RKO (cell line): ENCODE results near the gene RBM14.
"Not testable (repeated sequence)": the region's sequence is repeated elsewhere in the genome, so short reads cannot be mapped to it uniquely, and the experiment has no call there.

Experiments used
- DNase-seq: peaks from one replicate; pipeline ENCODE4 v3.0.0-alpha.2; 2016; ENCODE audit warnings: low spot score

Gene RBM14

DNA sequence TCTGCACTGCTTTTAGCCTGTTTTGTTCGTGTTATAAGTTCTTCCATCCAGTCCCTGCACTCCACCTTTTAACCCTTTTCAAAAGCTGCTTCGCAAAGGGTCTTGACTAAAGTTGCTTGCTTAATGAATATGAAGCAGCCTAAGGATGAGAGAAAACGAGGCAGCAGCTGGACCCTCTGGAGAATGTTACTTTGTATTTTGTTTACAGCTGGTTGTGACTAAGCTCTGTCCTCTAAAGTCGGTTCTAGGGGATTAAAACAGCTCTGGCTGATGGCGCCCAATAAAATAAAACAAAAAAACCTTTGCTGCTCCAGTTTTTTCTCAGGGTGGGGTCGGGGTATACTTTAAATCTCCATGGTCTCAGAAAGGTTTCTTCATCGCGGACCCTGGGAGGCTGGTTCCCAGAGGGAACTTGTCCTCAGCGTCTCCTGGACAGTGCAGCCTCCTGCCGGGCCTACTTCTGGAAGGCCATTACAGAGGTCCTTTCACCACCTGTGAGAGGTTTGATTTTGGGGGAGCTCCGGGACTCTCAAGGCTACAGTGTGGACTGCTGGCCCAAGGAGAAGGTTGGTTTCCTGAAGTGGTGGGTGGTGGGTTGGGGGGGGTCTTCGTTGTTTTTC is 21.2 kb downstream of the RBM14 start:
- peak; percentile 53 for DNase-seq

DNA sequence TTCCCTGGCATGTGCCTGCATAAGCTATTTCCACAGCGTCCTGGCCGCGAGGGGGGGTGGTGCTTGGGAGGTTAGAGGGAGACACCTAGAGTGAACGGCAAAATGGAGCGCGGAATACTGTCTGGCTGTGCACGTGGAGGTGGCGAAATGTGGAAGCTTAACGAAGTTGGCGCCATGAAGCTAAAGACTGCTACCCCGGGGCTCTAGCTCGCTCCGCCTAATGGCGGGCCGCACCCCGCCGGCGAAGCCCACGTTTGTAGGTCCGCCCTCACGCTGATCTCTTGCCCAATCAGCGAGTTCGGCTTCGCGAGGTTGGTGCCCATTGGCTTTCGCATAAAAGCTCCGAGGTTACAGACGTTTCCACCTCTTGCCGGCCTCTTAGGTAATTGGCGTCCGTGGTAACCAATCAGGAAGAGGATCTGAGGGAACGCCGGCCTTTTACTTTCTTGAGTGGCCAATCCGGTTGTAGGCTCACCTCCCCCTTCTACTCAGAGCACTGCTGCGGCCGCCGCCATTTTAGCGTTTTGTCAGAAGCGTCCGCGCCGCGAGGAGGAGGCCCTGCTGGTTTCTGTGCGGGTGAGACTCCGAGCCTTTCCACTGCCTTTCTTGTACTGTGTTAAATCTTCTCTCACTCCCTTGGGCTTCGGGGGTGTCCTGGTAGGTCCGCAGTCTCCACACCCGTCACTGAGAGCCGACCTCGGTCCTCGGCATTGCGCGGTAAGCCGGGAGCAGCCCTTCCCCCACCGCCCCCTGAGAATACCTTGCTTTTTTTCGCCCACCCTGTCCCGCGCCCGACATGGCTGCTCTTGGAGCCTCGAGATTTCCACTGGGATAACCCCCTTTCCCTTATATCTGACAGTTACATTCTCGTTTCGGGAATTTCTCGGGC is 22.0 kb downstream of the RBM14 start, which contains the start of gene RBM4:
TSS of gene RBM4 (plus strand) at position 527 of the 889 bp plus-strand sequence. CDS start 1,009 bp downstream, outside the sequence.
- peak; percentile 100 for DNase-seq

DNA sequence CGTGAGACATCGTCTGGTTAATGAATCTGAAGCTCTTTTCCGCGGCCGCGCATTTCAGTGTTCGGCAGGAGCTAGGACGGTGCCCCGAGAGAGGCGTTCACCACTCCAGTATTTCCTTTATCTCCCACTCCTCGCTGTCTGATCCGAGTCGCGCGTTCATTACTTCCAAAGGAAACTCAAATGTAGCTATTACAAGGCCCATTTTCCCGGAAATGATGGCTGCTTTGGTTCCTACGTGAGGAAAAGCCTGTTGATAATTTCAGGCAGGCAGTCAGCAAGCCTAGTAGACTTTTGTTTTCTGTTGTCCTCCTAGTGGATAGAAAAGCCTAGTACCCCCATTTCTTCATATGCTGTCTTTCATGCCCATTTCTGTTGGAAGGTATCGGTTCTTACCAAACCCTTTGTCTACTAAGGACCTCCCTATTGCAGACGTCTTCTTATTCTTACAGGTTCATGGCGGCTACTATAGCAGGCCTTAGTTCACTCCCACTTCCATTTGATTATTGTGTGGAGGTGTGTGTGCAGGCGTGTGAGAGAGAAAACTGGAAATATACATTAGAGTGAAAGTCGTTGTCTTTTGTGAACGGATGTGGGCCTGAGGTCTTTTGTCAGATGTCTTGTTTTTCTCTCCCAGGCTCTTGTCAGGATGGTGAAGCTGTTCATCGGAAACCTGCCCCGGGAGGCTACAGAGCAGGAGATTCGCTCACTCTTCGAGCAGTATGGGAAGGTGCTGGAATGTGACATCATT is 22.8 kb downstream of the RBM14 start:
- DNase-seq, result peak; percentile 57

DNA sequence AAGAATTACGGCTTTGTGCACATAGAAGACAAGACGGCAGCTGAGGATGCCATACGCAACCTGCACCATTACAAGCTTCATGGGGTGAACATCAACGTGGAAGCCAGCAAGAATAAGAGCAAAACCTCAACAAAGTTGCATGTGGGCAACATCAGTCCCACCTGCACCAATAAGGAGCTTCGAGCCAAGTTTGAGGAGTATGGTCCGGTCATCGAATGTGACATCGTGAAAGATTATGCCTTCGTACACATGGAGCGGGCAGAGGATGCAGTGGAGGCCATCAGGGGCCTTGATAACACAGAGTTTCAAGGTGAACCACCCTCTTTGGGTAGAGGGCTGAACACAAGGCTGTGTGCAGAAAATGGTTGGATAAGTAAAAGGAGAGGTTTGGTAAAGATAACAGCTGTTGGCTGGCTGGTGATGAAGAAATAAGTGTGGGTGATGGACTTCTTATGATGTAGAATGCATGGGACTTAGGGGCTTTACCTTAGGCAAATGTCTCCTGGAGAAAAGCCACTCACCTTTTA is 23.4 kb downstream of the RBM14 start:
- not testable (repeated sequence) for DNase-seq

DNA sequence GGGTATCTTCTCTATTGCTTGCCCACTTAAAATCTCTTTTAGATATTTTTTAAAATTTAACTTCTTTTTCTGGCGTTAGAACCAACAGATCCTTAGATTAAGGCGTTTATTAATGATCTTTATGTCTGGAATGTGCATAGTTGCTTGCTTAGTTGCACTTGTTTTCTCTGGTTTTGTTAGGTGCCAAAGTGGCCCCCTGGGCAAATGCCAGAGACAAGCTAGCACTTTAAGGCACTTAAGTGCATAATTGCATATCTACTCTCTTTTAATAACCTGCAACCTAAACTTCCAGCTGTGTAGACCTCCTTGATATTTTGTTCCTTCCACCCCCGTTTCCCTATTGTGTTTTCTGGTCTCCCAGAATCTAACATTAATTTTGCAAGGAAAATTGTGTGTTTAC is 25.4 kb downstream of the RBM14 start:
- no peak for DNase-seq

DNA sequence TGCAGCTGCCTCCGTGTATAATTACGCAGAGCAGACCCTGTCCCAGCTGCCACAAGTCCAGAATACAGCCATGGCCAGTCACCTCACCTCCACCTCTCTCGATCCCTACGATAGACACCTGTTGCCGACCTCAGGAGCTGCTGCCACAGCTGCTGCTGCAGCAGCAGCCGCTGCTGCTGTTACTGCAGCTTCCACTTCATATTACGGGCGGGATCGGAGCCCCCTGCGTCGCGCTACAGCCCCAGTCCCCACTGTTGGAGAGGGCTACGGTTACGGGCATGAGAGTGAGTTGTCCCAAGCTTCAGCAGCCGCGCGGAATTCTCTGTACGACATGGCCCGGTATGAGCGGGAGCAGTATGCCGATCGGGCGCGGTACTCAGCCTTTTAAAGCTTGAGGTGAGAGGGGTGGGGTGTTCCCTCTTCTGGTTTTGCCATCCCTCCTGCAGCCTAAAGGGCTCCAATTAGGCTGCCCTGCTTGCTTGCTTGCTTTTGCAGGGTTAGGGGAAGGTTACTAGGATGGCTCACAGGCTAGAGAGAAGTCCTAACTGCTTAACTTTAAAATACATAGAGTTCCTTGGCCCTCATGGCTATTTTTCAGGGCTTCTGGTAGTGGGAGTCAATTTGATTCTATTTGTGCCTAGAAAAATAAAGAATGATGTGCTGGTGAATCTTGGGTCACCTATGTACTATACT is 27.5 kb downstream of the RBM14 start:
- no peak for DNase-seq

DNA sequence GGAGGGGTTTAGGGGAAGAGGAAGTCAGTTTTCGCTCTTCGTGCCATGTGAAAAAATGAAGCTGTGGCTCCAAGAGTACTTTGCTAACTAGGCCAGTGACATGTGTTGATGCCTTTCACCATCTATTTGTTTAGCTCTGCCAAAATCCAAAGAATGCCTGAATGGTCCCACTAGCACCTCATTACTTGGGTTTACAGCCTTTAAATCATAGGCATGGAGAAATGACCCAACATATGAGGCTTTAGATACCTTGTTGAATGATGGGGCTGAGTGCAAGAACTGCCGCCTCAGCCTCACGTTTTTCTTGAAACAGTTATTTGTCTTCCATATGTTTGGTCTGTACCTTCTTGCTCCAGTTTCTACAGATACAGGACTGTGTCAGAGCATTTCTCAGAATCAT is 30.4 kb downstream of the RBM14 start:
- no peak for DNase-seq

DNA sequence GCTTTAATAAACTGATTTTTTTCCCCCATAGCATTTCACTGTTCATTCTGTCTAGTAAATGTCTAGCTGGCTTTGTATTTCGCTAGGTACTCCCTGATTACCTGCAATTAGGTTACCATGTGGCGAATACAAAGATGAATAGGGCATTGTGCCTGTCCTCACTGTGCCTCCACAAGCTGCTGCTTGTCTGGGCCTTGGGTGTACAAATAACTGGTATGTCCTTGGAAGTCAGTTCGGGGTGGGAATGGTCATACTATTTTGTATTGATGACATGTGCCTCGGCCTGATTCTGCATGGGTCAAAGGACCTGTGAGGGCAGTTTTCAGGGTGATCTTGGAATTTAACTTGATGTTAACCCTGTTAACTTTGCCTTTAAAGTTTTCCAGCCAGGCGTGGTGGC is 33.5 kb downstream of the RBM14 start:
- no peak for DNase-seq

DNA sequence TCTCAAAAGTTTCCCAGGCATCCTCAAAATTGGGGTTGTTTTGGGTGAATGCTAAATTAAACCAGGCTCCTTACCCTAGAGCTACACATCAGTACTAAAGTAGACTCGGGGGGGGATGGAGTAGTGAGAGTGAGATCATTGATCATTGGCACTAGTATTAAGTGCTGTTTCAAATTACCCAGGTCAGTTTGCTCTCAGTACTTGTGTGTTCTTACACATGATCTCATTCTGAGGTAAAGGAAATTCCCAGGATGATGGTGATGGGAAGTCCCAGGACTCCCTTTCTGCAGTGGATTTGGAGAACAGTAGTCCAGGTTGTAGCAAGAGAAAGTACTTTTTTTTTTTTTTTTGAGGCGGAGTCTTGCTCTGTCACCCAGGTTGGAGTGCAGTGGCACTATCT is 34.6 kb downstream of the RBM14 start:
- no peak for DNase-seq

DNA sequence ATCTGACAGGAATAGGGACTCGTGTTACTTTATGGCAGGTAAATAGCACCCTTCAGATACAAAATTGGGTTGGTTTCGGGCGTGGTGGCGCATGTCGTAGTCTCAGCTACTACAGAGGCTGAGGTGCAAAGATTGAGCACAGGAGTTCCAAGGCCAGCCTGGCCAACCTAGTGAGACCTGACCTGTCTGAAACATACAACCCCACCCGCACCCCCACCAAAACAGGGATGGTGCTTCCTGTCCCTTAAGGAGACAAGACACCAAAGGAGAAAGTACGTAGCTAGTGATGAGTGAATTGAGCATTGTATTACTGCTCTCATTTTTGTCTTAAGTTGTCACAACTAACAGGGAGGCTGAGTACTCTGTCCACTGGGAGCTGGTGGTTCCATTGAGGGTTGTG is 36.2 kb downstream of the RBM14 start:
- no peak for DNase-seq

DNA sequence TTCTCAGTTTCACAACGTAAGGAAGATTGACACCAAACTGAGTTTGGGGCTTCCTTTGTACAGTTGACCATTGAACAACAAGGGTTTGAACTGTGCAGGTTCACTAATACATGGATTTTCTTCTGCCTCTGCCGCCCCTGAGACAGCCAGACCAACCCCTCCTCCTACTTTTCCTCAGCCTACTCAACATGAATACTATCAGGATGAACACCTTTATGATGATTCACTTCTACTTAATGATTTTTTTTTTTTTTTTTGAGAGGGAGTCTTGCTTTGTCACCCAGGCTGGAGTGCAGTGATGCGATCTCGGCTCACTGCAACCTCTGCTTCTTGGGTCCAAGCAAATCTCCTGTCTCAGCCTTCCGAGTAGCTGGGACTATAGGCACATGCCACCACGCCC is 36.7 kb downstream of the RBM14 start:
- DNase-seq, result peak; percentile 44

DNA sequence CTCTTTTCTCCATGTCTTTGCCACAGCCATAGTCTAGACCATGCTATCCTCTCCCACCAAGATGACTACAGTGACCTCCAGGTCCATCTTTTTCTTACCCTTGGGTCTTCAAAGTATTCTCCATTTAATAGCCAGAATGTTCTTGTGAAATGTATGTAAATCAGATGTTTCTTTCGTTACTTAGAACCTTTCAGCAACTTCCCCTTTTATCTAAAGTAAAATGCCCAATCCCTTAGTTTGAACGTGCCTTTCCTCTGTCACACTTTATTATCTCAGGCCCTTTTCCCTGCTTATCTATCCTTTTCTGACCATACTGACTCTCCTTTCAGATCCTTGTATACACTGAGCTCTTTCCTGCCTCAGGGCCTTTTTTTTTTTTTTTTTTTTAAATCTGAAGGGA is 43.3 kb downstream of the RBM14 start:
- no peak for DNase-seq

DNA sequence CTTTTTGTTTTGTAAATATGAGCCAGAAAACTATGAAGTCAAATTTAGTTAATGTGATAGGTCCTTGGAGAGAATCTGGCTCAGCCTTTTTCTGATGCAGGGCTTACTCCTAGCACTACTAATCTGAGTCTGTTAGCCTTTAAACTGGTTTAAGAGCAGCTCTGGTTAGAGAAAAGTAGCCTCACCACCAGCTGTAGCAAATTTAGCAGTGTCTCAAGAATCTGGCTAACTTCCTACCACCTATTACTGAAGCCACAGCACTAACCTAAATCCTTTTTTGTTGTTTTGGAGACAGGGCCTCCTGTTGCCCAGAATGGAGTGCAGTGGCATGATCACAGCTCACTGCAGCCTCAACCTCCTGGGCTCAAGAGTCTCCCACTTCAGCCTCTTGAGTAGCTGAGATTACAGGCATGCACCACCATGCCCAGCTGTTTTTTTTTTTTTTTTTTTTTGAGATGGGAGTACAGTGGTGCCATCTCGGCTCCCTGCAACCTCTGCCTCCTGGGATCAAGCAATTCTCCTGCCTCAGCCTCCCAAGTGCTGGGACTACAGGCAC is 47.4 kb downstream of the RBM14 start:
- DNase-seq, result no peak

DNA sequence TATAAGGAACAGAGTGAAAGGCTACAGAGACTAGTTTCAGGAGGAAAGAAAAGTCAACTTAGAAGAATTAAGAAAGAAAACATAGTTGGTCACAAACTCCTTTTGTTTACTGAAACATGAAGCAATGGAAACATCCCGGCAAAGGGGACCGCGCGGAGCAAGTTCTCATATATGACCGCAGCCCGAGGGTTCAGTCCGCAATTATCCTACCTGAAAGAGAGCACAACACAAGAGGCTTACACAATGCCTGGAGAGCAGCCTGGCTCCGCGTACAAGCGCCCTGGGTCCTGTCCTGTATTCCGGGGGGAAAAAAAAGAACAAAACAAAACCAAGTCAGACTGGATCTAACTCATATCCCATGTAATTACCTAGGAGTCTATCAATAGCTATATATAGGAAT is 48.9 kb downstream of the RBM14 start:
- no peak for DNase-seq

DNA sequence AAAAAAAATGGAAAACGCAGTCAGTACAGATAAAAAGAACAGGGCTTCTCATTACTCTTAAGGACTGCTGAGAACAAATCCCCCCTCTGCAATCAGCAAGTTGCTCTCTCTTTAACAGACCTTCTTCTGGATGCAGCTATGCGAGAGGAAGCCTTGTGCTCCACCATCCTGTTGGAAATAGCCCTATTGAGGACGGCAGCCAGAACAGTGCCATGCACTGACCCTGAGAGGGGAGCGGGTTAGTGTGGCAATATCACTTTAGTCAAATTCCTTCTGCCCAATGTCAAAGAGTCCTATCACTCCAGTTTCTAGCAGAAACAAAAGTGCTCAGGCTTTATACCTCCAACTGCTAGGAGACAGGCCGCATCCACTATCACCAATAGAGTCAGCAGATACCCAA is 54.4 kb downstream of the RBM14 start:
- DNase-seq, result no peak

DNA sequence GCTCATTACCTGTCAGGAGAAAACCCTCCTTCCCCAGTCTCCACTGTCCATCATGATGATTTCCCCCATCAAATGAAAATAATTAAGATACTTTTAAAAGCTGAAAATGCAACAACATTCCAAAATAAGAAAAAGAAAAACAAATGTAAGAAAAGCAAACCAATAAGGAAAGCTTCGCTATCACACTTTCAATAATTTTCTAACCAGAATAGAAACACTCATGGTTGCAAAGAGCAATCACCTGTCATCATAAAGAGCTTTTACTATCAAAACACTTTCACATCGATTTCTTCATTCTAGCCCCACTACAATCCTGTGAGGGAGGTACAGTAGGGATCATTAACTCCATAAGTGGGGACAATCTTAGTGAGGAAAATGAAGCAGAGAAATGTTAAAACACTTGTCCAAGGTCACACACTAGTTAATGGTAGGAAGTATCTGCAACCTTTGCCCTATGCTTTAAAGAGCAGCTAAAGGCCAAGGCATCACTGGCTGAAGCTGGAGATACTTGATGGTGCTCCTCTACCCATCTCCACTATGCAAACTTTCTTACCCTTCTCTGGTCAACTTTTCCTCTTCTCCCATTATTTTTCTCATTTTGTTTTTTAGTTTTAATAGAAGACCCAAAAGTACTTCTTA is 58.7 kb downstream of the RBM14 start:
- DNase-seq, result no peak

DNA sequence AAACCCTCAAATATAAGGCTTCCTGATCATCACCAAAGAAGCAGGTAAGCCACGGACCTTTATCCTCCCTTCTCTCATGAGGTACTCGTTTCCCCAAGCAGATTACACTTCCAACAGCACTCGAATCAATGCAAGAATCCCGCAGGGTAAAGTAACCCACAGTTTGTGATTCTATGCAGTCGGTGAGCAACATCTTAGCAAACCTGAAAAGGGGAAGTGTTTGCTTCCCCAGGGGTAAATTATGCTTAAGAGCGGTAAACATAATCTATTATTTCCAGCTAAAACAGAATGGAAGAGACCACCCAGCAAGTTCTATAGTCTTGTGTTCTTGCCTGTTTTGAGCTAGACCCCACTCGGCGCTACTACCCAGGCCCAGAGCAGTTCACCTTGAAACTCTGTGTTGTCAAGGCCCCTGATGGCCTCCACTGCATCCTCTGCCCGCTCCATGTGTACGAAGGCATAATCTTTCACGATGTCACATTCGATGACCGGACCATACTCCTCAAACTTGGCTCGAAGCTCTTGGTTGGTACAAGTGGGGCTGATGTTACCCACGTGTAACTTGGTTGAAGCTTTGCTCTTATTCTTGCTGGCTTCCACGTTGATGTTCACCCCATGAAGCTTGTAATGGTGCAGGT is 60.0 kb downstream of the RBM14 start:
- no peak for DNase-seq
